ENCODE results near the gene STX7. TPM values are rescaled to one million over a fixed set of nuclear protein-coding genes. Genes with fewer than 3 reads are reported as not detected.

Gene STX7
- total and polyA plus RNA-seq, 2 experiments from 2014 or later: 47.2 to 59.8 TPM

GRCh38 chr6:132400883-132401617, 111.9 kb downstream of the STX7 start, which contains the start of gene MOXD1:
MOXD1 (minus strand) TSS chr6:132401475; CDS start chr6:132401426, 49 bp downstream.
- H3K4me2 ChIP-seq (ENCODE audit: unreplicated experiment): peak within 1 kb of the TSS; percentile 84
- TF ChIP-seq EZH2phosphoT487 (IDR thresholded peaks at IDR 0.05; ENCODE audit: insufficient read depth, low read depth) (no peak), EZH2 (IDR thresholded peaks at IDR 0.05; ENCODE audit: insufficient read depth, poor library complexity, severe bottlenecking) (no peak)
- peak within 1 kb of the TSS; percentile 88 for H3K9ac ChIP-seq
- no peaks in the 10 kb centered on the region for H3K27me3 ChIP-seq (replicated peaks; ENCODE audit: insufficient read depth)
- H2AFZ ChIP-seq: peak within 1 kb of the TSS; percentile 90
- 0 out of 2 replicates have a peak, but pooled peaks cover 5% of the 10 kb centered on the region for H3K36me3 ChIP-seq (ENCODE audit: low read depth)
- H3K4me1 ChIP-seq (ENCODE audit: insufficient read depth): peaks cover 59% of the 10 kb centered on the region
- DNase-seq: peak; percentile 90
- H3K4me3 ChIP-seq: peak within 1 kb of the TSS; percentile 98
- H4K20me1 ChIP-seq (ENCODE audit: insufficient read depth): no peaks in the 10 kb centered on the region
- peaks cover 78% of the 10 kb centered on the region for H3K79me2 ChIP-seq (ENCODE audit: insufficient read depth)
- H3K9me2 ChIP-seq (ENCODE audit: insufficient read depth): no peaks in the 10 kb centered on the region
- peaks cover 68% of the 10 kb centered on the region for H3F3A ChIP-seq (ENCODE audit: insufficient read depth)
- WGBS, 2 experiments (ENCODE audit: low coverage in 1 of 2, low lambda C conversion rate in 2 of 2, missing lambda C conversion rate in 2 of 2): 1% methylated on average over 38 to 58 of the region's 87 CpGs
- in situ Hi-C loops (cut with MboI): no loop called here
- no peaks in the 10 kb centered on the region for H3K9me3 ChIP-seq (ENCODE audit: low read depth)
- H3K27ac ChIP-seq: peak within 1 kb of the TSS; percentile 75

DNA sequence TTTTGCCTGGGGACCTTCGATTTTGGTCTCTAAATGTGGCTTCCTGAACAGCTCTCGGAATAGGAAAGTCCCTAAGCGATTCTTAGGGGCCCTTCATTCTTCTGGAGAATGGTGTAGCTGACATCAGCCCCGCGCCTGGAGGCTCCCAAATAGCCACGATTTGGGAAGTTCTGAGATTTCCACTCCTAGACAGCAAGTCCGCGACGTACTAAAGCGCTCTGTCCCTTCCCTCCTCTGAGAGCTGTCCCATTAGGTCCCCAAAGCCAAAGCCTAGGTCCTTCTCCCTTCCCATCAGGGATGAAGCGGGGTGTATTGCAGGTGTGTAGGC, 112.4 kb downstream of the STX7 start:
- H3K4me3 ChIP-seq: peak overlapping the region; percentile 98
- no peaks in the 10 kb centered on the region for H3K9me3 ChIP-seq (ENCODE audit: low read depth)
- WGBS, 2 experiments (ENCODE audit: low coverage in 1 of 2, low lambda C conversion rate in 2 of 2, missing lambda C conversion rate in 2 of 2): 5 to 10% methylated on average over 11 of the region's 11 CpGs
- no peaks in the 10 kb centered on the region for H4K20me1 ChIP-seq (ENCODE audit: insufficient read depth)
- H3K27ac ChIP-seq: peak overlapping the region; percentile 75
- peak overlapping the region; percentile 88 for H3K9ac ChIP-seq
- peak; percentile 64 for DNase-seq
- peaks cover 66% of the 10 kb centered on the region for H3F3A ChIP-seq (ENCODE audit: insufficient read depth)
- in situ Hi-C loops (cut with MboI): no loop called here
- H2AFZ ChIP-seq: peak overlapping the region; percentile 90
- TF ChIP-seq EZH2phosphoT487 (IDR thresholded peaks at IDR 0.05; ENCODE audit: insufficient read depth, low read depth) (no peak), EZH2 (IDR thresholded peaks at IDR 0.05; ENCODE audit: insufficient read depth, poor library complexity, severe bottlenecking) (no peak)
- peaks cover 8% of the 10 kb centered on the region; the same call in 1 of the 2 replicates for H3K36me3 ChIP-seq (ENCODE audit: low read depth)
- peaks cover 53% of the 10 kb centered on the region for H3K4me1 ChIP-seq (ENCODE audit: insufficient read depth)
- H3K9me2 ChIP-seq (ENCODE audit: insufficient read depth): no peaks in the 10 kb centered on the region
- H3K4me2 ChIP-seq (ENCODE audit: unreplicated experiment): peak overlapping the region; percentile 84
- H3K79me2 ChIP-seq (ENCODE audit: insufficient read depth): peaks cover 80% of the 10 kb centered on the region
- no peaks in the 10 kb centered on the region for H3K27me3 ChIP-seq (replicated peaks; ENCODE audit: insufficient read depth)

DNA sequence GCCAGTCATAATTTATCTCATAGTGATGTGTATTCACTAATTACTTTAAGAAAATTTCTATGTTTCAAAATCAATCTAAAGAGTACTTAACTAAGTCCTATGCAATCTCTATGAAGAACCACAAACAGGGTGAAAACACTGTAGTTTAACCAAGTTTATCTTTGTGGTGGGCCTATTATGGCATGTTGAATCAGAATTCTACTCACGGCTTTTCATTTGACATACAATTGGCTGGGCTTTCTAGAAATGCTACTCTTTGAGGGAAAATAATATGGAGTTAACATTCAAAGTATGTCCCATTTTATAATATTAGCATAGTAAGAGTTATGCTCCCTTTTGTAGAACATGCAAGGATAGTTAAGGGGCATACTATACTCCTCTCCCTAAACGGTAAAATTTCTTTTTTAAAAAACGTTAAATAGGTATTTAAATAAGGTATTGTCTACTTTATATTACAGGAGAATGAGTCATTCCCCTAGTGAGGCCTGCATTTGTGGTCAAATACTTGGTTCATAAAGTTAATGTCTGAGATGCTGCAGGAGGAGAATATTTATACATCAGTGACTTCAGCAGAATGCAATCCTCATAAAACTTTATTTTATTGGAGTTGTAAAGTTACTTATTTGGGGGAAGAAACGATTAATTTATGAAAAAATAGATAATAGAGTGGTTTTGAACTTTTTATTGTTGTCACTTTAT, 113.4 kb downstream of the STX7 start:
- Histone ChIP-seq H4K20me1 (ENCODE audit: insufficient read depth) (no peaks in the 10 kb centered on the region), H3K27ac (peak overlapping the region; percentile 75), H3F3A (ENCODE audit: insufficient read depth) (peaks cover 63% of the 10 kb centered on the region), H3K27me3 (replicated peaks; ENCODE audit: insufficient read depth) (no peaks in the 10 kb centered on the region), H2AFZ (no peak overlapping the region), H3K79me2 (ENCODE audit: insufficient read depth) (peaks cover 90% of the 10 kb centered on the region), H3K4me3 (peak overlapping the region; percentile 98), H3K36me3 (ENCODE audit: low read depth) (peaks cover 18% of the 10 kb centered on the region; the same call in 1 of the 2 replicates), H3K9ac (peak overlapping the region; percentile 88), H3K9me2 (ENCODE audit: insufficient read depth) (no peaks in the 10 kb centered on the region), H3K4me2 (ENCODE audit: unreplicated experiment) (peak overlapping the region; percentile 84), H3K4me1 (ENCODE audit: insufficient read depth) (peaks cover 43% of the 10 kb centered on the region), H3K9me3 (ENCODE audit: low read depth) (no peaks in the 10 kb centered on the region)
- TF ChIP-seq EZH2phosphoT487 (IDR thresholded peaks at IDR 0.05; ENCODE audit: insufficient read depth, low read depth): no peak
- TF ChIP-seq EZH2 (IDR thresholded peaks at IDR 0.05; ENCODE audit: insufficient read depth, poor library complexity, severe bottlenecking): no peak
- in situ Hi-C loops (cut with MboI): no loop called here
- peak; percentile 73 for DNase-seq
- 33 to 38% methylated on average over 4 of the region's 4 CpGs for WGBS, 2 experiments (ENCODE audit: low coverage in 1 of 2, low lambda C conversion rate in 2 of 2, missing lambda C conversion rate in 2 of 2)

Small RNA genes lying within 50 kb of the gene (small RNA-seq; reads per million reads assigned to genes)
- gene TAAR7P (ENCODE audit: low read depth, low replicate concordance): not detected

Other genes with a start within 250 kb of the STX7 start
- 522 and 528 TPM in 2 replicates for gene MOXD1, start 111.6 kb downstream of the STX7 start, total RNA-seq (2014; rRNA removed; shearing (Covaris generic))
- 557 and 564 TPM in 2 replicates for gene MOXD1, start 111.6 kb downstream of the STX7 start, polyA plus RNA-seq (2016; fragmentation: Nextera tagmentation; extraction: Ambion mirVana)
- gene TAAR9, start 25.2 kb upstream of the STX7 start, total RNA-seq (2014; rRNA removed; shearing (Covaris generic)): not detected in 2 replicates
- not detected in 2 replicates for gene TAAR9, start 25.2 kb upstream of the STX7 start, polyA plus RNA-seq (2016; fragmentation: Nextera tagmentation; extraction: Ambion mirVana)
- not detected in 2 replicates for gene TAAR8, start 39.6 kb upstream of the STX7 start, total RNA-seq (2014; rRNA removed; shearing (Covaris generic))
- gene TAAR8, start 39.6 kb upstream of the STX7 start, polyA plus RNA-seq (2016; fragmentation: Nextera tagmentation; extraction: Ambion mirVana): not detected in 2 replicates
- gene TAAR6, start 57.2 kb upstream of the STX7 start, total RNA-seq (2014; rRNA removed; shearing (Covaris generic)): not detected in 2 replicates
- not detected in 2 replicates for gene TAAR6, start 57.2 kb upstream of the STX7 start, polyA plus RNA-seq (2016; fragmentation: Nextera tagmentation; extraction: Ambion mirVana)
- not detected in 2 replicates for gene TAAR5, start 76.6 kb upstream of the STX7 start, total RNA-seq (2014; rRNA removed; shearing (Covaris generic))
- not detected in 2 replicates for gene TAAR5, start 76.6 kb upstream of the STX7 start, polyA plus RNA-seq (2016; fragmentation: Nextera tagmentation; extraction: Ambion mirVana)
- not detected in 2 replicates for gene TAAR2, start 111.2 kb upstream of the STX7 start, total RNA-seq (2014; rRNA removed; shearing (Covaris generic))
- gene TAAR2, start 111.2 kb upstream of the STX7 start, polyA plus RNA-seq (2016; fragmentation: Nextera tagmentation; extraction: Ambion mirVana): not detected in 2 replicates
- gene TAAR1, start 146.1 kb upstream of the STX7 start, total RNA-seq (2014; rRNA removed; shearing (Covaris generic)): not detected in 2 replicates
- not detected in 2 replicates for gene TAAR1, start 146.1 kb upstream of the STX7 start, polyA plus RNA-seq (2016; fragmentation: Nextera tagmentation; extraction: Ambion mirVana)
- 0.86 TPM in 1 of 2 replicates, not detected in the other for gene VNN1, start 200.9 kb upstream of the STX7 start, total RNA-seq (2014; rRNA removed; shearing (Covaris generic))
- gene VNN1, start 200.9 kb upstream of the STX7 start, polyA plus RNA-seq (2016; fragmentation: Nextera tagmentation; extraction: Ambion mirVana): 0.52 and 0.61 TPM in 2 replicates
- not detected in 2 replicates for gene VNN2, start 244.8 kb upstream of the STX7 start, total RNA-seq (2014; rRNA removed; shearing (Covaris generic))
- 0.10 and 0.13 TPM in 2 replicates for gene VNN2, start 244.8 kb upstream of the STX7 start, polyA plus RNA-seq (2016; fragmentation: Nextera tagmentation; extraction: Ambion mirVana)

All from GM23248 (cell line).